GM19193 (cell line): ENCODE data around the gene CDYL.

ENCODE experiments used
- POLR2A ChIP-seq: IDR thresholded peaks from 4 replicates; pipeline ENCODE4 v1.6.1; 2011; ENCODE audit not compliant: insufficient read depth, insufficient read length; ENCODE audit errors: extremely low read depth

The CDYL gene

GRCh38 chr6:4894049-4894448, 117.8 kb downstream of the CDYL start:
- no peak for TF ChIP-seq POLR2A

GRCh38 chr6:4895971-4896370, 119.8 kb downstream of the CDYL start:
- TF ChIP-seq POLR2A: no peak

GRCh38 chr6:4896401-4896800, 120.2 kb downstream of the CDYL start:
- TF ChIP-seq POLR2A: no peak

GRCh38 chr6:4899249-4900034, 123.2 kb downstream of the CDYL start:
- TF ChIP-seq POLR2A: no peak

- no peak for TF ChIP-seq POLR2A
These were observed 125.3 kb downstream of the CDYL start for GRCh38 chr6:4901386-4902061.

- no peak for TF ChIP-seq POLR2A
These were observed 126.2 kb downstream of the CDYL start for GRCh38 chr6:4902363-4902762.

GRCh38 chr6:4903121-4903520, 126.9 kb downstream of the CDYL start:
- TF ChIP-seq POLR2A: no peak

- TF ChIP-seq POLR2A: no peak
These were observed 127.7 kb downstream of the CDYL start for GRCh38 chr6:4903751-4904370.

- no peak for TF ChIP-seq POLR2A
These were observed 128.3 kb downstream of the CDYL start for GRCh38 chr6:4904461-4905025.

- no peak for TF ChIP-seq POLR2A
These were observed 129.6 kb downstream of the CDYL start for GRCh38 chr6:4905826-4906225.

GRCh38 chr6:4906293-4907276, 130.4 kb downstream of the CDYL start:
- TF ChIP-seq POLR2A: no peak

GRCh38 chr6:4907602-4908001, 131.4 kb downstream of the CDYL start:
- no peak for TF ChIP-seq POLR2A

- no peak for TF ChIP-seq POLR2A
These were observed 131.9 kb downstream of the CDYL start for GRCh38 chr6:4908062-4908461.

- no peak for TF ChIP-seq POLR2A
These were observed 133.0 kb downstream of the CDYL start for GRCh38 chr6:4909063-4909706.

- TF ChIP-seq POLR2A: no peak
These were observed 134.0 kb downstream of the CDYL start for GRCh38 chr6:4910037-4910760.
